ENCODE data around the gene ADSL. TPM values are rescaled to one million over a fixed set of nuclear protein-coding genes. Genes with fewer than 3 reads are reported as not detected.

The ADSL gene
- total RNA-seq, 1 experiment from 2014 or later: 112 TPM

DNA sequence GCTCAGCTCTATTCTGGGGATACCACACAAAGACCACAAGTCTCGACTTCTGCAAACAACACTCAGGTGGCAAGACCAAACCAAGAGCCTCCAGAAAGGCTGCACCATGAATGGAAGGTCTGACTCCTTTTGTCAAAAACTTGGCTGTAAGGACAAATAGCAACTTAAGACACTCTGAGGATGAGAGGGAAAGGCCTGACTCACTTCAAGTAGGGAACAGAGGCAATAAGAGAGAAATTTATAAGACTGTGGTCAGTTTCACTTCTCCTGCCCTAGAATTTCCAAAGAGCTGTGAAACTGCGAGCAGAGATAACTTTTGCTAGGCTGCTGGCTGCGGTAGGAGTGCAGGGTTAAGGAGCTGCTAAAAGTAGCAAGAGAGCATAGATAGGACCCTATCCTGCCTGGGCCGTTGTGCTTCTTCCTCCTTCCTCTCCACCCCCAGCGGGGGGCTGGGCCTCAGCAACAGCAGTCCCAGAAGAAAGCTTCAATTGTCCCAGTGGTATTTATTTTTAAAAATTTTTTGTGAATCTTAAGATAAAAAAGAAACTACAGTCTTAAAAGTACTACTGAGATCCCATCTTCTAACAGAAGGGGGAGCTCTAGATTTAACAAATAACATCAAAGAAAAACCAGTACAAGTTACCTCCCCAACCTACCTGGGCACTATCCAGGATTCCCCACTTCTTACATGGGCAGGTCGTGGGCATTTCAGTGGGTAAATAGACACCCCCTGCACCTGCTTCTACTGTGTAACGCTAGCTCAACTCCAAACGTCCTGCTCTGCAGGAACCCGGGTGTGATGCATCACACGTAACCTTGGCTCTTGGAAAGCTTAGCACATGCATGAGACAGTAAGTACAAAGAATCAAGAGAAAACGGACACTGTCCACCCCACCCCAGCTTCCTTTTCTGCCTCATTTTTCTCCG, 90.5 kb downstream of the ADSL start:
- DNase-seq (ENCODE audit: low spot score): peak; percentile 21

Other genes starting within 250 kb of the ADSL start
- gene TNRC6B, start 168.6 kb upstream of the ADSL start, total RNA-seq (2014; rRNA removed; shearing (Covaris generic)): 13.8 and 14.4 TPM in 2 replicates
- 23.7 and 25.3 TPM in 2 replicates for gene SGSM3, start 24.1 kb downstream of the ADSL start, total RNA-seq (2014; rRNA removed; shearing (Covaris generic))

All from A172 (cell line).